IMR-90 (cell line): ENCODE measurements around the gene NR5A2. TPM values are rescaled to one million over a fixed set of nuclear protein-coding genes. Genes with fewer than 3 reads are reported as not detected.

Source experiments
- ATAC-seq: fragments of 200-7000 bp; cut with Tn5 transposase; 2 replicates; pipeline ENCODE4 v1.9.1; 2020; ENCODE audit warnings: low read depth, mild to moderate bottlenecking, moderate library complexity
- BruUV-seq: library from RNA; stranded (reverse); fragments of 400-500 nt; replicated peaks from 2 replicates; lab custom pipeline; 2021; lab: Mats Ljungman, UMichigan
- CTCF ChIA-PET: fragments of 300-600 bp; formaldehyde crosslinking; extraction: SDS; loops from one replicate; lab custom pipeline; 2021; ENCODE audit warnings: antibody characterized with exemption; lab: Yijun Ruan, JAX
- POLR2A ChIA-PET: fragments of 300-600 bp; sonication (Branson Sonifier 250); formaldehyde crosslinking; loops from one replicate; lab custom pipeline; 2022; ENCODE audit warnings: antibody characterized with exemption; ENCODE audit not compliant: unreplicated experiment; lab: Charles Lee
- DNase-seq: peaks from one replicate; pipeline ENCODE4 v3.0.0; 2013
- H2AFZ ChIP-seq: replicated peaks from 2 replicates; pipeline ENCODE3; 2013; ENCODE audit warnings: low read length, mild to moderate bottlenecking; ENCODE audit not compliant: poor library complexity
- H2AK5ac ChIP-seq: 2 replicates; pipeline ENCODE4 v1.6.1; 2013; ENCODE audit warnings: low read depth, low read length, inconsistent platforms
- H2AK9ac ChIP-seq: replicated peaks from 2 replicates; pipeline ENCODE3; 2013; ENCODE audit warnings: mild to moderate bottlenecking, low read depth, low read length, moderate library complexity; ENCODE audit not compliant: poor library complexity
- H2BK120ac ChIP-seq: 2 replicates; pipeline ENCODE4 v1.6.1; 2013; ENCODE audit warnings: low read depth, low read length, inconsistent platforms
- H2BK15ac ChIP-seq: 3 replicates; pipeline ENCODE4 v1.6.1; 2013; ENCODE audit warnings: low read depth, low read length, inconsistent platforms
- H2BK20ac ChIP-seq: 2 replicates; pipeline ENCODE4 v1.6.1; 2013; ENCODE audit warnings: low read depth, mild to moderate bottlenecking, inconsistent platforms, low read length, moderate library complexity
- H2BK5ac ChIP-seq: 2 replicates; pipeline ENCODE4 v1.6.1; 2013; ENCODE audit warnings: mild to moderate bottlenecking, low read depth, low read length, inconsistent platforms; ENCODE audit not compliant: poor library complexity, severe bottlenecking
- H3K14ac ChIP-seq: replicated peaks from 2 replicates; pipeline ENCODE4 v1.6.1; 2013; ENCODE audit warnings: low read depth, low read length, inconsistent platforms
- H3K18ac ChIP-seq: 2 replicates; pipeline ENCODE4 v1.6.1; 2013; ENCODE audit warnings: low read depth, low read length, control low read depth
- H3K23ac ChIP-seq: 2 replicates; pipeline ENCODE4 v1.6.1; 2013; ENCODE audit warnings: low read depth, low read length, inconsistent platforms
- H3K27ac ChIP-seq: 2 replicates; pipeline ENCODE4 v1.5.1; 2013; ENCODE audit warnings: mild to moderate bottlenecking, control low read depth, low read length; ENCODE audit not compliant: insufficient read depth
- H3K27me3 ChIP-seq: 2 replicates; pipeline ENCODE4 v1.6.1; 2013; ENCODE audit warnings: low read length; ENCODE audit not compliant: control insufficient read depth, insufficient read depth
- H3K36me3 ChIP-seq: 2 replicates; pipeline ENCODE4 v1.6.1; 2013; ENCODE audit warnings: low read length, mixed read lengths; ENCODE audit not compliant: control insufficient read depth, insufficient read depth
- H3K4ac ChIP-seq: 2 replicates; pipeline ENCODE4 v1.6.1; 2013; ENCODE audit warnings: low read depth, low read length, inconsistent platforms
- H3K4me1 ChIP-seq: 2 replicates; pipeline ENCODE4 v1.6.1; 2013; ENCODE audit warnings: low read length, mixed read lengths; ENCODE audit not compliant: control insufficient read depth, insufficient read depth
- H3K4me2 ChIP-seq: 2 replicates; pipeline ENCODE4 v1.6.1; 2013; ENCODE audit warnings: low read depth, mild to moderate bottlenecking, control low read depth, low read length, moderate library complexity
- H3K4me3 ChIP-seq: 2 replicates; pipeline ENCODE4 v1.5.1; 2013; ENCODE audit warnings: low read depth, mild to moderate bottlenecking, control low read depth, low read length, moderate library complexity; ENCODE audit not compliant: insufficient read depth
- H3K56ac ChIP-seq: 2 replicates; pipeline ENCODE4 v1.6.1; 2013; ENCODE audit warnings: low read length, inconsistent platforms; ENCODE audit not compliant: insufficient read depth; ENCODE audit errors: extremely low read depth
- H3K79me1 ChIP-seq, 2 experiments: 2 replicates each; pipeline ENCODE4 v1.6.1; 2013; ENCODE audit warnings: low read length in 2 of 2, inconsistent platforms in 1 of 2, low read depth in 1 of 2
- H3K9ac ChIP-seq: 2 replicates; pipeline ENCODE4 v1.6.1; 2013; ENCODE audit warnings: low read depth, low read length, control low read depth
- H3K9me1 ChIP-seq: 2 replicates; pipeline ENCODE4 v1.6.1; 2013; ENCODE audit warnings: low read length, inconsistent platforms; ENCODE audit not compliant: insufficient read depth
- H3K9me3 ChIP-seq: 2 replicates; pipeline ENCODE4 v1.6.1; 2013; ENCODE audit warnings: low read length; ENCODE audit not compliant: control insufficient read depth, insufficient read depth
- H4K20me1 ChIP-seq: 2 replicates; pipeline ENCODE4 v1.6.1; 2013; ENCODE audit warnings: low read length, inconsistent platforms; ENCODE audit not compliant: insufficient read depth
- H4K5ac ChIP-seq: 2 replicates; pipeline ENCODE4 v1.6.1; 2013; ENCODE audit warnings: mild to moderate bottlenecking, low read depth, low read length, control low read depth
- H4K8ac ChIP-seq, 2 experiments: 2 replicates each; pipeline ENCODE4 v1.6.1; 2013; ENCODE audit warnings: low read depth in 2 of 2, low read length in 2 of 2, control low read depth in 1 of 2, inconsistent platforms in 1 of 2
- H4K91ac ChIP-seq: 2 replicates; pipeline ENCODE4 v1.6.1; 2013; ENCODE audit warnings: low read depth, low read length, inconsistent platforms; ENCODE audit not compliant: insufficient read depth
- BHLHE40 ChIP-seq: fragments of 150-350 bp; IDR thresholded peaks from 2 replicates; pipeline ENCODE4 v1.6.1; 2016; ENCODE audit warnings: mild to moderate bottlenecking, low read depth, low read length
- CHD1 ChIP-seq: IDR thresholded peaks from 2 replicates; pipeline ENCODE4 v1.6.1; 2012; ENCODE audit warnings: low read depth, low read length, improper control_type of control experiment
- ELK1 ChIP-seq: fragments of 150-350 bp; IDR thresholded peaks from 2 replicates; pipeline ENCODE4 v1.6.1; 2016; ENCODE audit warnings: low read depth, mild to moderate bottlenecking, low read length, moderate library complexity, borderline replicate concordance
- FOS ChIP-seq: fragments of 150-350 bp; IDR thresholded peaks from 2 replicates; pipeline ENCODE4 v1.6.1; 2016; ENCODE audit warnings: low read depth, low read length
- MAFK ChIP-seq: IDR thresholded peaks from 2 replicates; pipeline ENCODE4 v1.6.1; 2012; ENCODE audit warnings: low read depth, low read length, improper control_type of control experiment
- MAZ ChIP-seq: IDR thresholded peaks from 2 replicates; pipeline ENCODE4 v1.6.1; 2012; ENCODE audit warnings: low read depth, mild to moderate bottlenecking, low read length, improper control_type of control experiment, moderate library complexity, borderline replicate concordance
- MXI1 ChIP-seq: IDR thresholded peaks from 2 replicates; pipeline ENCODE4 v1.6.1; 2012; ENCODE audit warnings: low read depth, mild to moderate bottlenecking, low read length, moderate library complexity, borderline replicate concordance
- POLR2A ChIP-seq: IDR thresholded peaks from 2 replicates; pipeline ENCODE4 v1.6.1; 2012; ENCODE audit warnings: mild to moderate bottlenecking, low read depth, low read length
- RAD21 ChIP-seq: IDR thresholded peaks from 2 replicates; pipeline ENCODE4 v1.6.1; 2012; ENCODE audit warnings: low read length, improper control_type of control experiment
- RFX5 ChIP-seq: IDR thresholded peaks from 2 replicates; pipeline ENCODE4 v1.8.0; 2012; ENCODE audit warnings: low read depth, mild to moderate bottlenecking, low read length, moderate library complexity
- SMC3 ChIP-seq: fragments of 150-350 bp; IDR thresholded peaks from 2 replicates; pipeline ENCODE4 v1.6.1; 2016; ENCODE audit warnings: low read depth, mild to moderate bottlenecking, antibody characterized with exemption, low read length, moderate library complexity
- USF2 ChIP-seq: fragments of 150-350 bp; IDR thresholded peaks from 2 replicates; pipeline ENCODE4 v1.6.1; 2017; ENCODE audit warnings: mild to moderate bottlenecking, antibody characterized with exemption, low read length, low read depth
- WGBS, 2 experiments: methylation state at CpG; one replicate each; pipeline versions ENCODE4 v1.1.5 to v1.1.7; 2013; ENCODE audit warnings: missing lambda C conversion rate in 2 of 2; ENCODE audit not compliant: insufficient read length in 1 of 2; ENCODE audit errors: extremely low coverage in 2 of 2; 5-methylcytosine and 5-hydroxymethylcytosine counted together
- dilution Hi-C: fragments of 300-500 bp; cut with HindIII; formaldehyde crosslinking; loops from one replicate; pipeline ENCODE4 v1.14.3; 2018; ENCODE audit warnings: low sequenced_read_pairs; ENCODE audit not compliant: unreplicated experiment
- in situ Hi-C: fragments of 300-500 bp; cut with MboI; formaldehyde crosslinking; loops from 3 replicates; pipeline ENCODE4 v1.14.3; 2019; ENCODE audit warnings: low sequenced_read_pairs, inconsistent platforms, mixed read lengths
- intact Hi-C: fragments of 100-400 bp; cut with micrococcal nuclease; formaldehyde crosslinking; loops from 2 replicates; pipeline ENCODE4 v1.10.0; 2022
- polyA plus RNA-seq, 3 experiments: library from polyadenylated mRNA; depleted of rRNA; stranded (reverse); fragments of >200 nt; gene quantifications; 2 replicates each; pipeline ENCODE4 v1.2.3, GENCODE V29; 2012; ENCODE audit warnings: low replicate concordance in 1 of 3
- total RNA-seq: library from RNA; depleted of rRNA; stranded (reverse); fragments of >200 nt; gene quantifications from 2 replicates; pipeline ENCODE4 v1.2.3, GENCODE V29; 2012

NR5A2 gene
- total and polyA plus RNA-seq, 2 of the 4 experiments (the other 2 are of a cell fraction) = 0.03 to 0.18 TPM

GRCh38 chr1:200029822-200030152, 2.3 kb downstream of the NR5A2 start:
- H2BK15ac ChIP-seq = no peak overlapping the region
- ChIA-PET CTCF (no interaction called here), POLR2A (no interaction called here)
- H4K20me1 ChIP-seq = no peaks in the 10 kb centered on the region
- no peak overlapping the region for H3K4ac ChIP-seq
- H3K79me1 ChIP-seq = no peaks in the 10 kb centered on the region
- DNase-seq (no peak), ATAC-seq (no peak)
- no TSS peak for BruUV-seq
- no peak overlapping the region; the same call in 1 of the 2 replicates for H3K4me2 ChIP-seq
- in situ Hi-C loops (no loop called here), dilution Hi-C loops (no loop called here), intact Hi-C loops (no loop called here)
- H4K8ac ChIP-seq = no peak overlapping the region
- no peak overlapping the region for H3K14ac ChIP-seq
- no peak overlapping the region for H3K4me3 ChIP-seq
- H2BK120ac ChIP-seq = no peak overlapping the region
- no peak overlapping the region for H2BK20ac ChIP-seq
- no peak overlapping the region for H2AK9ac ChIP-seq
- peaks cover 62% of the 10 kb centered on the region for H3K27me3 ChIP-seq
- no peak overlapping the region for H3K23ac ChIP-seq
- H3K56ac ChIP-seq = no peak overlapping the region
- no peaks in the 10 kb centered on the region for H3K36me3 ChIP-seq
- no peaks in the 10 kb centered on the region for H3K9me1 ChIP-seq
- H2AK5ac ChIP-seq = no peak overlapping the region
- no peak overlapping the region for H2AFZ ChIP-seq
- 0 out of 2 replicates have a peak, but pooled peaks cover 2% of the 10 kb centered on the region for H3K4me1 ChIP-seq
- WGBS, 2 experiments = 11% methylated on average over 7 of the region's 13 CpGs; no CpG with 5 or more reads in 1 of the 2 experiments
- H2BK5ac ChIP-seq = no peak overlapping the region
- TF ChIP-seq MXI1 (no peak), RFX5 (no peak), CHD1 (no peak), POLR2A (no peak), BHLHE40 (no peak), MAFK (no peak), FOS (no peak), MAZ (no peak), ELK1 (no peak), USF2 (no peak), SMC3 (no peak), RAD21 (no peak)
- H3K9ac ChIP-seq = no peak overlapping the region
- peaks cover 6% of the 10 kb centered on the region for H3K9me3 ChIP-seq
- no peak overlapping the region for H3K27ac ChIP-seq
- no peak overlapping the region for H4K5ac ChIP-seq
- H4K91ac ChIP-seq = no peak overlapping the region
- no peak overlapping the region for H3K18ac ChIP-seq
